Adrenal gland (tissue), 5 donors: ENCODE data around the gene GNB1L.

Experiments
- CTCF ChIP-seq, 6 experiments: fragments of 450-650 bp in 4 of 6; fragments of 200-600 bp in 2 of 6; sonication (generic) in 1 of 6; IDR thresholded peaks; 1 replicate in 5 of 6; 2 replicates in 1 of 6; pipeline versions ENCODE4 v1.5.1 to v1.8.0; 2016 to 2021; ENCODE audit warnings: antibody characterized with exemption in 6 of 6, mild to moderate bottlenecking in 2 of 6, moderate library complexity in 1 of 6
- POLR2A ChIP-seq, 2 donors: fragments of 450-650 bp; IDR thresholded peaks; one replicate each; pipeline ENCODE4 v1.6.1; 2017; ENCODE audit warnings: antibody characterized with exemption in 2 of 2, mild to moderate bottlenecking in 2 of 2, moderate library complexity in 1 of 2
- donor health status: DM: no; HTN: no; CAD: no.

GRCh38 chr22:19888131-19888746 lies 33.6 kb upstream of the GNB1L start:
- no peak for TF ChIP-seq CTCF (IDR thresholded peaks at IDR 0.05)
- no peak for TF ChIP-seq POLR2A (IDR thresholded peaks at IDR 0.05)
